HG03342 (cell line): Measurements from ENCODE around the gene PIEZO1.

Experiments used
- ATAC-seq: cut with Tn5 transposase; IDR thresholded peaks from one replicate; pipeline ENCODE4 v1.9.1; 2021; ENCODE audit warnings: mild to moderate bottlenecking, moderate library complexity; ENCODE audit not compliant: unreplicated experiment

Gene PIEZO1

GRCh38 chr16:88770461-88771293 lies 14.3 kb downstream of the PIEZO1 start:
- ATAC-seq: no peak

DNA sequence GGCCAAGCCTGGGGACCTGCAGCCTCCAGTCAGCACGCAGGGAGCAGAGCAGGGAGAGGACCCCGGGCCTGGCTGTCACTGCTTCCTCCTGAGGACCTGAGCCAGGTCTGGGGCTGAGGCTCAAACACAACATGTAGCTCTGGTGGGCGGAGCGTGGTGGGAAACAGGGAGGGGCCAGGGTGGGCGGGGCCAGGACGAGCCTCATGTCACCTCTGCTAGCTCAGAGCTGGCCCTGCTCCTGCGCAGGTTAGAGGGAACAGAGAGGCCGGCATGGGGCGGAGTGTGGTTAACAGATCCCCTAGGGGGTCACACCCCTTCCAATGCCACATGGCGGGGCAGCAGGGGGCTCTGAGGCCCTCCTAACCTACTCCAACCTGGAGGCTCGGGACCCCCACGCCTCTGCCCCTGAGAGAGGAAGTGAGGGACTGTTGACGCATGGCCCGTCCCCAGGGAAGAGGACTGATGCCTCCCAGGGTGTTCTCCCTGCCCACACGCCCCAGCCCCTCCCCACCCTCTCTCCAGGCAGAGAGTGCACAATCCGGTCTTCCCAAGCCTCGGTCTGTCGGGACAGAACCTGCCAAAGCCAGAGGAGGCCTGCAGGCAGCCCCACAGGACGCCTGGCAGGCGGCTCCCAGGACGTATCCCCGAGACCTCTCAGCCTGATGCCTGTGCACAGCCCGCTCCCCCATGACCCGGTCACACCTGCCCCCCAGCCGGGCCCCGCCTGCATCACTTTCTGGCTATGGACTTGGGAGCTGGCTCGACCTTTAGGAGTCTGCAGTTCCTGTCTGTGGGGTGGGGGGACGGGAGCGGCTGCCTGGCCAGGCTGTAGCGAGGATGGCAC lies 15.2 kb downstream of the PIEZO1 start:
- no peak for ATAC-seq

DNA sequence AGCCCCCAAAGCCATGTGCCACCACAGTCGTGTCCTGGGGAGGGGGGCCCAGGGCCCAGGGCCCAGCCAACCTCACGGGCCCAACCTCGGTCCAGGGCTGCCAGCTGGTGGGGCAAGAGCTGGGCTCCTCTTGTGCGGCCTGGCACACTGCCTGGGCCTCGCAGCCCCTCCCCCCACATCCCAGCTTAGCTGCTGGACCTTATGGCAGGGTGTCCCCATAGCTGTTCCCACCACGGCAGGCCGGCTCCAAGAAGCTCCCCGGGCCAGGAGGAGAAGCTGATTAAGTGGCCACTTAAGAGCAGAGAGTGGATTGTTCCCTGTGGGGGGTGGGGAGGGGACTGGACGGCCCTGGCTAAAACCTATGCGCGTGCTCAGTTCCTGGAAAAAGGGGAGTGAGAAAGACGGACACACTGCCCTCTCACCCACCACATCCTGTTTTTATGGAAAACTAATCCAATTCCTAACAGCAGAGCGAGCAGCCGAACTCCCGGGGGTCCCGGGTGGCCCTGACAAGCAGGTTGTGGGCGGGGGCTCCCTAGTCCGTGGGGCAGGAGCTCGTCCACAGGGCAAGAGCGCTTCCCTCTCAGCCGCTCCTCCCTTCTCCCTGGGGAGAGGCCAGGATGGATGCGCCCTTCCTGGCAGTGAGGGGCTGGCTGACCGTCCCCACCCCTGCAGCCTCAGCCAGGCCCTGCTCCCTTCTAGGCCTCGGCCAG lies 16.8 kb downstream of the PIEZO1 start:
- no peak for ATAC-seq

DNA sequence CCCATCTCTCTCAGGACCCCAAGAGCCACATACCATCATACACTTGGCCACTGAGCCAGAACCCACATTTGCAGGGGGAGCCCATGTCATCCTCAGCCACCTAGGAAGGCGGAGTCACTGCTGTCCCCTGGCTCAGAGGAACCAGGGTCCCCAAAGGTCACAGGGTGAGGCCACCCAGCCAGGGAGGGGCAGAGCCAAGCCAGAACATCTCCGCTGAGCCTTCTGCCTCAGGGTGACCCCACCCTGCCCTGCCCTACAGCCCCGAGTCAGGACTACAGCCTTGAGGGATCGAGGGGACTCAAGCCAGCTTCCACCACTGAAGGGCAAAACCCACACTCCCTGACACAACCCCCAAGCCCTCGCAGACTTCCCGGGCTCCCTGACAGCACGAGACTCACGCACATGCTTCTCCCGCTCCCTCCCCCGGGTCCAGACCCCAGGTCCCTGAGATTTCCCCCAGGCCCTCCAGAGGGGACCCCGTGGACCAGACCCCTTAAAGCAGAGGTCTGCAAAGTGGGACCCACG lies 17.4 kb downstream of the PIEZO1 start:
- no peak for ATAC-seq

- no peak for ATAC-seq
These were observed 18.0 kb downstream of the PIEZO1 start for GRCh38 chr16:88766975-88767374.

DNA sequence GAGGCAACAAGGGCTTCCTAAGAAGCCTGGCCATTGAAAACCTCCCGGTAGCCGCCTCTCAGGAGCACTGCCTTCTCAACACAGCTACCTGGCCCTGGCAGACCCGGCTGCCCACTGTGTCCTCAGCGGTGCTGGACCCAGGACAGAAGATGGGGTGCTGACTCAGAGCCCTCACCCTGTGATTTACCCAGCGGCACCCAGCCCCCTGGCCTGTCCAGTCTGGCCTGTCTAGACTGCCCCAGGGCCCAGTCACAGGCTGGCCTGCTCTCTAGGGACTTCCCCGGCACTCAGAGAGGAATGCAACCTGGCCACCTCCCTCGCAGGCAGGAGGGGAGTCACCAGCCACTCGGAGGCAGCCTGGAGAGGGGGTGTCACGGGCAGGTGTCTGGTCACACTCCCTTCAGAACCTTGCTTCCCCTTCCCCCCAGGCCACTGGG lies 20.1 kb downstream of the PIEZO1 start:
- ATAC-seq: no peak

GRCh38 chr16:88764080-88764479 lies 20.9 kb downstream of the PIEZO1 start:
- no peak for ATAC-seq

DNA sequence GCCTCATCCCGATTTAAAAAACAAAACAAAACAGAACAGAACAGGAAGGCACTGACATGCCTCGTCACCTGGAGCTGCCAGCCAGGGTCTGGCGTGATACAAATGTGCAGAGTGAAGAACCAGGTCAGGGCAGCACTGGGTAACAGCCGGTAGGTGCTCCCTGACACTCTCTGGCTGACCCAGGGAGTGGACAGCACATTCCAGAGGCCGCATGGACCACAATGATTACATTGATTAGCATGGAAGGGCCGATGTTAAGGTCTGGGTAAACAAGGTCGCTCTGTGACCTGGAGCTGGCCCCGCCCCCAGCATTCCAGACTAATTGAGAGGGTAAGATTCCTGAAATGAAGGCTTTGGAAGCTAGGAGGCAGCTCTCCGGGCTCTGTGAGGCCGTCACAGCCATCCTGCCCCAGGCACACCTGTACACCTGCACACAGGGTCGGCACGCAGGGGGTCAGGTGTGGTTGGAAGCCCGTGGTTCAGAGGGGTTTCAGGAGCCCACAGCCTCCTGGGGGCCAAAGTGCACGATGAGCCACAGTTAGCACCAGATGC lies 21.4 kb downstream of the PIEZO1 start:
- no peak for ATAC-seq

DNA sequence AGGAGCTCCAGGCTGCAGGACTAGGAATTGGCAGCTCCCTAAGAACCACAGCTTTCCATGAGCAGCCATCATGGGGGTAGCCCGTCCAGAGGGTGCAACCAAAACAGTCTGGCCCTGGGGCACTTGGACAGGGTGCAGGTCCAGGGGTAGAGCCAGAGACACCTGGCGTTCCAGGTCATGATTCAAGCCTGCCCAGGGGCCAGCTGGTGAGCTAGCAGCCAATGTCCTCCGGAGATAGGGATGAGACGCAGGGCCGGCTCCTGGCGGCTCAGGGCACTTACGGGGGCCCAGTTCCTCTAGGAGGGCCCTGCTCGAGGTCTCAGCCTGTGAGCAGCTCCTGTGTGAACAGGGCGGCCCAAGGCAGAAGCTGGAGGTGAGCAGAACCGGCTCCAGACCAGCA lies 22.1 kb downstream of the PIEZO1 start:
- no peak for ATAC-seq

GRCh38 chr16:88762258-88762870 lies 22.7 kb downstream of the PIEZO1 start:
- no peak for ATAC-seq

DNA sequence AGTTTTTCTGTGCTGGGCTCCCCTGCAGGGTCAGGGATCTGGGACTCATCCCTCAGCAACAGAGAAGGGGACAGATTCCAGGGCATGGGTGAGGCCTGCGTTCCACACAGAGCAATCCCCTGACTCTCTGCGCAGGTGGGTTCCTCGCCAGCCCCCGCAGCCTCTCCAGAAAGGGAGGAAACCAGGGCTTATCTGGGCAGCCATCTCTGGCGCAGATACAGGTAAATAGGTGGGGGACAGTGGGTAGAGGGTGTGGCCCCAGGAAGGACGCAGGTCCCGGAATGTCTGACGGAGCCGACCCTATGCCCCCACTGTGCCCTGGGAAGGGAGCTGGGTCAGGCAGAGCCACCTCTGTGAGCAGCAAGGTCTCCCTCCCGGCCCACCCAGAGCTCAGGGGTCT lies 23.2 kb downstream of the PIEZO1 start:
- ATAC-seq: no peak

- ATAC-seq: no peak
These were observed 23.9 kb downstream of the PIEZO1 start for GRCh38 chr16:88761143-88761534.

- ATAC-seq: no peak
These were observed 24.4 kb downstream of the PIEZO1 start for GRCh38 chr16:88760424-88761142.

DNA sequence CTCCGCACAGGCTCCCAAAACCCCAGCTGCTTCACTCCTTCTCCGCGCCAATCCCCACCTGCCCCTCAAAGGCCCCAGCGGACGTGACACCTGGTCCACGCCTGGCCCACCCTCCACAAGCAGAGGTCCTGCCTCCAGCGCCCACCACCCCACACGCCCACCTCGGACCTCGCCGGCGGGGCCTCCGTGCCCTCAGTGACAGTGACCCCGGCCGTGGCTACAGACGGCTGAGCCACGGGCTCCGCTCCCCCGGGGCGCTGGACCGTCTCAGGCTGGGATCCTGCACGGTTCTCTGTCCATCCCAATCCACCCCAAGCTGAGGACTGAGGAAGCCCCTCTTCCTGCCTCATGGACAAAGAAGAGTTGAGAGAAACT lies 25.1 kb downstream of the PIEZO1 start:
- no peak for ATAC-seq

GRCh38 chr16:88759245-88759975 lies 25.6 kb downstream of the PIEZO1 start:
- ATAC-seq: no peak

GRCh38 chr16:88758944-88759244 lies 26.1 kb downstream of the PIEZO1 start:
- no peak for ATAC-seq

DNA sequence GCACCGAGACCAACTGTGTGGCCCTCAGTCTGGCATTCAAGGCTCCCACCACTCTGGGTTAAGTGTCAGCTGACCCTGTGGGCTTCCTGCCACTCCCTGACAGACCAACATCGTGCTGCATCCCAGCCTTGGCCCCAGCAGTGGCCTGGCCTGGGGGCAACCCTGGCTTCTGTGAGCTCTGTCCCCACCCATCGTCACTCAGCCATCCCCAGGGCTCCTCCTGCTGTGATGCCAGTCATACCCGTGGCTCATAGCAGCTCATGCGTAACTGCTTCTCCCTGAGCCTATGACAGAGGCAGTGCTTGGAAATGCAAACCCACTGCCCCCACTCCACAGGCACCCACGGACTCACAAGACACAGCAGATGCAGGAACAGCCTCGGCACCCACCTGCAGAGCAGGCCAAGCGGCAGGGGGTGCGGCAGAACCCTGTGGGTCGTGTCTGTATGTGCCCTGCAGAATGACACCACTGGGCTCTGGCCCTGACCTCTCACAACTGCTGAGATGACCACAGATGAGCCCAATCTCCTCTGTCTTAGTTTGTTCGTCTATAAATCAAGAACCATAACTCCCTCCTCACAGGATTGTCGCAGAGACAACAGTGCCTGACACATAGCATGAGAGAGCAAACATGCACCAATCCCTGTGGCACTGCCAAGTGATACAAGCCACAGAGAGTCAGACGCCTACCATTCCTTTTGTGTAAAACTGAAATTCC lies 26.6 kb downstream of the PIEZO1 start:
- ATAC-seq: no peak

GRCh38 chr16:88755745-88756443 lies 29.1 kb downstream of the PIEZO1 start:
- no peak for ATAC-seq
